Coronary artery (tissue), 2 donors: ENCODE measurements around the gene SCAMP4.
"Not testable (repeated sequence)": the region's sequence is repeated elsewhere in the genome, so short reads cannot be mapped to it uniquely, and the experiment has no call there.

Experiments
- DNase-seq: peaks from one replicate; pipeline ENCODE4 v3.0.0-alpha.2; 2017; ENCODE audit warnings: low spot score
- H3K27ac ChIP-seq, 2 donors: fragments of 200-600 bp; sonication (generic); one replicate each; pipeline ENCODE4 v1.5.1; 2016 to 2019
- H3K4me3 ChIP-seq: fragments of 200-600 bp; sonication (generic); 2 replicates; pipeline ENCODE4 v1.5.1; 2016; ENCODE audit warnings: mild to moderate bottlenecking, moderate library complexity
- TF ChIP-seq, protein P1 (sequence below): fragments of 200-600 bp; sonication (generic); IDR thresholded peaks from one replicate; pipeline ENCODE4 v1.5.1; 2019; ENCODE audit warnings: antibody characterized with exemption

Gene SCAMP4

GRCh38 chr19:1882089-1882785 lies 23.0 kb upstream of the SCAMP4 start:
- Histone ChIP-seq H3K27ac (peak overlapping the region in 1 of 2 donors; percentile 90), H3K4me3 (peak overlapping the region; percentile 88)
- TF ChIP-seq, protein P1, sequence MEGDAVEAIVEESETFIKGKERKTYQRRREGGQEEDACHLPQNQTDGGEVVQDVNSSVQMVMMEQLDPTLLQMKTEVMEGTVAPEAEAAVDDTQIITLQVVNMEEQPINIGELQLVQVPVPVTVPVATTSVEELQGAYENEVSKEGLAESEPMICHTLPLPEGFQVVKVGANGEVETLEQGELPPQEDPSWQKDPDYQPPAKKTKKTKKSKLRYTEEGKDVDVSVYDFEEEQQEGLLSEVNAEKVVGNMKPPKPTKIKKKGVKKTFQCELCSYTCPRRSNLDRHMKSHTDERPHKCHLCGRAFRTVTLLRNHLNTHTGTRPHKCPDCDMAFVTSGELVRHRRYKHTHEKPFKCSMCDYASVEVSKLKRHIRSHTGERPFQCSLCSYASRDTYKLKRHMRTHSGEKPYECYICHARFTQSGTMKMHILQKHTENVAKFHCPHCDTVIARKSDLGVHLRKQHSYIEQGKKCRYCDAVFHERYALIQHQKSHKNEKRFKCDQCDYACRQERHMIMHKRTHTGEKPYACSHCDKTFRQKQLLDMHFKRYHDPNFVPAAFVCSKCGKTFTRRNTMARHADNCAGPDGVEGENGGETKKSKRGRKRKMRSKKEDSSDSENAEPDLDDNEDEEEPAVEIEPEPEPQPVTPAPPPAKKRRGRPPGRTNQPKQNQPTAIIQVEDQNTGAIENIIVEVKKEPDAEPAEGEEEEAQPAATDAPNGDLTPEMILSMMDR: no peak
- no peak for DNase-seq

GRCh38 chr19:1882786-1883692 lies 22.2 kb upstream of the SCAMP4 start:
- TF ChIP-seq, protein P1: no peak
- Histone ChIP-seq H3K27ac (peak overlapping the region in 1 of 2 donors; percentile 90), H3K4me3 (peak overlapping the region; percentile 88)
- no peak for DNase-seq

- Histone ChIP-seq H3K4me3 (peak overlapping the region; percentile 88), H3K27ac (peak overlapping the region in 1 of 2 donors; percentile 90)
- no peak for DNase-seq
- TF ChIP-seq, protein P1: no peak
These were observed 21.4 kb upstream of the SCAMP4 start for GRCh38 chr19:1883784-1884183.

GRCh38 chr19:1884291-1884718 lies 20.9 kb upstream of the SCAMP4 start:
- TF ChIP-seq, protein P1: no peak
- H3K27ac ChIP-seq: peak overlapping the region; percentile 73 to 90
- no peak for DNase-seq
- H3K4me3 ChIP-seq: peak overlapping the region; percentile 88

- peak overlapping the region; percentile 73 to 90 for H3K27ac ChIP-seq
- H3K4me3 ChIP-seq: peak overlapping the region; percentile 88
- TF ChIP-seq, protein P1: no peak
- DNase-seq: no peak
These were observed 20.4 kb upstream of the SCAMP4 start for GRCh38 chr19:1884719-1885334.

- peak within 1 kb of the TSS; percentile 73 to 90 for H3K27ac ChIP-seq
- peak; percentile 95 for DNase-seq
- peak within 1 kb of the TSS; percentile 88 for H3K4me3 ChIP-seq
These were observed 19.6 kb upstream of the SCAMP4 start, which contains the start of gene ABHD17A for GRCh38 chr19:1885398-1886119. TSS of gene ABHD17A (minus strand) at chr19:1885496. CDS start at chr19:1881566, 3,930 bp downstream.

DNA sequence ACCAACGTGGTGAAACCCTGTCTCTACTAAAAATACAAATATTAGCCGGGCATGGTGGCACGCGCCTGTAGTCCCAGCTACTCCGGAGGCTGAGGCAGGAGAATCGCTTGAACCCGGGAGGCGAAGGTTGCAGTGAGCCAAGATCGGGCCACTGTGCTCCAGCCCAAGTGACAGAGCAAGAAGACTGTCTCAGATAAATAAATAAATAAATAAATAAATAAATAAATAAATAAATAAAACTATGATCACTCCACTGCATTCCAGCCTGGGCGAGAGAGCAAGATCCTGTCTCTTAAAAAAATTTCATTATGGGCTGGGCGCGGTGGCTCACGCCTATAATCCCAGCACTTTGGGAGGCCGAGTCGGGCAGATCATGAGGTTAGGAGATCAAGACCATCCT lies 18.8 kb upstream of the SCAMP4 start:
- DNase-seq, H3K27ac ChIP-seq, H3K4me3 ChIP-seq: not testable (repeated sequence)
